H1 (cell line): ENCODE results near the gene ZNF555. TPM values are rescaled to one million over a fixed set of nuclear protein-coding genes. Genes with fewer than 3 reads are reported as not detected.

Source experiments
- CTCF ChIA-PET: fragments of 300-600 bp; sonication (Branson Sonifier 250); formaldehyde crosslinking; loops from one replicate; lab custom pipeline; 2021; ENCODE audit not compliant: partially characterized antibody; lab: Charles Lee
- POLR2A ChIA-PET: fragments of 300-600 bp; sonication (Branson Sonifier 250); formaldehyde crosslinking; loops from one replicate; lab custom pipeline; 2021; ENCODE audit warnings: inconsistent platforms; ENCODE audit not compliant: partially characterized antibody; lab: Charles Lee
- DNase-seq, 2 experiments: peaks; one replicate each; pipeline versions ENCODE4 v3.0.0 to v3.0.0-alpha.2; 2010 to 2022; ENCODE audit warnings: low spot score in 2 of 2, low read depth in 1 of 2, mixed read lengths in 1 of 2
- FAIRE-seq: peaks from 2 replicates; lab custom pipeline; 2011; peaks lifted over from hg19 to GRCh38; lab: Jason Lieb, UNC
- H2AFZ ChIP-seq: 2 replicates; pipeline ENCODE4 v1.8.1; 2012; ENCODE audit warnings: low read length, inconsistent platforms
- H2AK5ac ChIP-seq: 2 replicates; pipeline ENCODE4 v1.6.1; 2013; ENCODE audit warnings: low read depth, low read length
- H2BK120ac ChIP-seq: replicated peaks from 2 replicates; pipeline ENCODE3; 2013; ENCODE audit warnings: low read depth, low read length, inconsistent platforms
- H2BK12ac ChIP-seq: 2 replicates; pipeline ENCODE4 v1.6.1; 2013; ENCODE audit warnings: low read depth, low read length
- H2BK15ac ChIP-seq: 2 replicates; pipeline ENCODE4 v1.6.1; 2013; ENCODE audit warnings: low read length
- H2BK20ac ChIP-seq: 2 replicates; pipeline ENCODE4 v1.6.1; 2013; ENCODE audit warnings: low read length
- H2BK5ac ChIP-seq: 2 replicates; pipeline ENCODE4 v1.6.1; 2013; ENCODE audit warnings: low read depth, low read length
- H3K14ac ChIP-seq: 2 replicates; pipeline ENCODE4 v1.6.1; 2013; ENCODE audit warnings: inconsistent platforms; ENCODE audit not compliant: insufficient read length
- H3K18ac ChIP-seq: 2 replicates; pipeline ENCODE4 v1.6.1; 2013; ENCODE audit warnings: low read length; ENCODE audit errors: extremely low read depth
- H3K23ac ChIP-seq: 2 replicates; pipeline ENCODE4 v1.6.1; 2013; ENCODE audit warnings: inconsistent platforms; ENCODE audit not compliant: insufficient read length
- H3K23me2 ChIP-seq: 2 replicates; pipeline ENCODE4 v1.6.1; 2013; ENCODE audit warnings: low read depth, low read length
- H3K27ac ChIP-seq: 2 replicates; pipeline ENCODE4 v1.6.1; 2011; ENCODE audit warnings: low read depth, low read length, inconsistent platforms
- H3K27me3 ChIP-seq, 4 experiments: replicated peaks in 1 of 4; 1 replicate in 1 of 4; 2 replicates in 3 of 4; pipeline versions ENCODE4 v1.6.1 to v1.8.1; 2011 to 2013; ENCODE audit warnings: low read length in 3 of 4, mild to moderate bottlenecking in 3 of 4, inconsistent platforms in 2 of 4, mixed read lengths in 2 of 4, moderate library complexity in 1 of 4; ENCODE audit not compliant: control insufficient read depth in 3 of 4, insufficient read depth in 3 of 4; ENCODE audit errors: extremely low read depth in 1 of 4
- H3K36me3 ChIP-seq, 4 experiments: 2 replicates each; pipeline versions ENCODE4 v1.6.1 to v1.8.1; 2011 to 2013; ENCODE audit warnings: mild to moderate bottlenecking in 4 of 4, low read length in 3 of 4, moderate library complexity in 2 of 4, control low read depth in 1 of 4, inconsistent platforms in 1 of 4; ENCODE audit not compliant: insufficient read depth in 4 of 4, control insufficient read depth in 2 of 4
- H3K4ac ChIP-seq: replicated peaks from 2 replicates; pipeline ENCODE3; 2013; ENCODE audit warnings: low read length, low read depth, mixed read lengths, inconsistent platforms; ENCODE audit not compliant: insufficient read length
- H3K4me1 ChIP-seq, 4 experiments: replicated peaks in 1 of 4; 1 replicate in 1 of 4; 2 replicates in 3 of 4; pipeline versions ENCODE4 v1.6.1 to v1.8.1; 2011 to 2013; ENCODE audit warnings: low read length in 3 of 4, inconsistent platforms in 2 of 4, mixed read lengths in 1 of 4; ENCODE audit not compliant: insufficient read depth in 4 of 4, control insufficient read depth in 3 of 4
- H3K4me2 ChIP-seq, 2 experiments: 2 replicates each; pipeline versions ENCODE4 v1.6.1 to v1.8.1; 2011 to 2013; ENCODE audit warnings: low read depth in 2 of 2, low read length in 2 of 2, control low read depth in 1 of 2, inconsistent platforms in 1 of 2, mild to moderate bottlenecking in 1 of 2; ENCODE audit not compliant: insufficient read depth in 1 of 2
- H3K4me3 ChIP-seq, 4 experiments: fragments of 200-600, 300-600 bp in 1 of 4; sonication (generic), shearing (Covaris generic), sonication (Bioruptor Twin) in 1 of 4; 2 replicates each; pipeline versions ENCODE4 v1.5.1 to v1.8.1; 2011 to 2016; ENCODE audit warnings: low read length in 4 of 4, low read depth in 3 of 4, control low read depth in 2 of 4, inconsistent platforms in 2 of 4, mild to moderate bottlenecking in 2 of 4, mixed read lengths in 1 of 4, moderate library complexity in 1 of 4; ENCODE audit not compliant: insufficient read depth in 2 of 4; ENCODE audit errors: extremely low read depth in 1 of 4
- H3K56ac ChIP-seq: replicated peaks from 2 replicates; pipeline ENCODE3; 2013; ENCODE audit warnings: low read depth, mild to moderate bottlenecking, mixed read lengths, low read length, inconsistent platforms; ENCODE audit not compliant: insufficient read length
- H3K79me1 ChIP-seq: 2 replicates; pipeline ENCODE4 v1.6.1; 2013; ENCODE audit warnings: low read depth, low read length, control low read depth
- H3K79me2 ChIP-seq, 2 experiments: 2 replicates each; pipeline versions ENCODE4 v1.6.1 to v1.8.1; 2012 to 2013; ENCODE audit warnings: low read length in 2 of 2, mild to moderate bottlenecking in 2 of 2, inconsistent platforms in 1 of 2; ENCODE audit not compliant: insufficient read depth in 2 of 2, control insufficient read depth in 1 of 2
- H3K9ac ChIP-seq, 4 experiments: replicated peaks in 1 of 4; 1 replicate in 1 of 4; 2 replicates in 3 of 4; pipeline versions ENCODE4 v1.6.1 to v1.8.1; 2011 to 2013; ENCODE audit warnings: low read depth in 3 of 4, low read length in 3 of 4, control low read depth in 2 of 4, mild to moderate bottlenecking in 2 of 4, moderate library complexity in 2 of 4, inconsistent platforms in 1 of 4; ENCODE audit errors: extremely low read depth in 1 of 4
- H3K9me3 ChIP-seq, 2 experiments: 2 replicates each; pipeline versions ENCODE4 v1.6.1 to v1.8.1; 2012 to 2013; ENCODE audit warnings: mild to moderate bottlenecking in 2 of 2, moderate library complexity in 2 of 2, control low read depth in 1 of 2, inconsistent platforms in 1 of 2, low read depth in 1 of 2, low read length in 1 of 2, mixed read lengths in 1 of 2; ENCODE audit not compliant: insufficient read depth in 2 of 2
- H4K20me1 ChIP-seq, 2 experiments: replicated peaks in 1 of 2; 2 replicates each; pipeline versions ENCODE3 to v1.8.1; 2011 to 2013; ENCODE audit warnings: inconsistent platforms in 2 of 2, low read length in 2 of 2, mild to moderate bottlenecking in 1 of 2; ENCODE audit not compliant: insufficient read depth in 2 of 2, control insufficient read depth in 1 of 2
- H4K5ac ChIP-seq: 2 replicates; pipeline ENCODE4 v1.6.1; 2013; ENCODE audit warnings: low read length, low read depth, mixed read lengths, inconsistent platforms; ENCODE audit not compliant: insufficient read length
- H4K8ac ChIP-seq: 2 replicates; pipeline ENCODE4 v1.8.0; 2013; ENCODE audit warnings: mild to moderate bottlenecking, moderate library complexity, low read length, inconsistent platforms; ENCODE audit not compliant: insufficient read depth; ENCODE audit errors: extremely low read depth
- H4K91ac ChIP-seq: replicated peaks from 2 replicates; pipeline ENCODE3; 2013; ENCODE audit warnings: low read length, mixed read lengths, inconsistent platforms; ENCODE audit not compliant: insufficient read length
- ASH2L ChIP-seq: fragments of 200-600, 300-600 bp; sonication (generic); IDR thresholded peaks from one replicate; pipeline ENCODE4 v1.7.1; 2017; ENCODE audit warnings: low read length
- CHD1 ChIP-seq: IDR thresholded peaks from 2 replicates; pipeline ENCODE4 v1.6.1; 2012; ENCODE audit warnings: low read depth, low read length, improper control_type of control experiment
- EP300 ChIP-seq, 2 experiments: IDR thresholded peaks; 1 replicate in 1 of 2; 2 replicates in 1 of 2; pipeline ENCODE4 v1.6.1; 2011 to 2012; ENCODE audit warnings: low read depth in 2 of 2, low read length in 2 of 2, mild to moderate bottlenecking in 2 of 2, borderline replicate concordance in 1 of 2, inconsistent platforms in 1 of 2, moderate library complexity in 1 of 2
- EZH2 ChIP-seq: fragments of 200-600 bp; sonication (generic); IDR thresholded peaks from 2 replicates; pipeline ENCODE4 v1.7.1; 2012; ENCODE audit warnings: low read depth, mild to moderate bottlenecking, moderate library complexity, low read length, inconsistent platforms; ENCODE audit not compliant: severe bottlenecking
- POLR2A ChIP-seq, 2 experiments: IDR thresholded peaks; 1 replicate in 1 of 2; 2 replicates in 1 of 2; pipeline ENCODE4 v1.6.1; 2011; ENCODE audit warnings: low read depth in 2 of 2, low read length in 2 of 2, mild to moderate bottlenecking in 2 of 2; ENCODE audit errors: control extremely low read depth in 1 of 2
- RAD21 ChIP-seq, 2 experiments: IDR thresholded peaks in 1 of 2; conservative IDR thresholded peaks in 1 of 2; 2 replicates each; pipeline ENCODE4 v1.6.1; 2011; ENCODE audit warnings: low read depth in 2 of 2, low read length in 2 of 2, improper control_type of control experiment in 1 of 2, inconsistent platforms in 1 of 2, mild to moderate bottlenecking in 1 of 2, moderate library complexity in 1 of 2
- SP1 ChIP-seq: IDR thresholded peaks from 2 replicates; pipeline ENCODE4 v1.6.1; 2011; ENCODE audit warnings: low read depth, low read length
- SRF ChIP-seq: IDR thresholded peaks from 2 replicates; pipeline ENCODE4 v1.6.1; 2011; ENCODE audit warnings: mild to moderate bottlenecking, low read depth, low read length, moderate library complexity
- TAF1 ChIP-seq: IDR thresholded peaks from 2 replicates; pipeline ENCODE4 v1.6.1; 2011; ENCODE audit warnings: mild to moderate bottlenecking, low read depth, low read length
- WGBS, 2 experiments: shearing (Covaris generic) in 1 of 2; methylation state at CpG; one replicate each; pipeline versions ENCODE4 v1.1.6 to v1.1.7; 2013 to 2015; ENCODE audit warnings: low lambda C conversion rate in 2 of 2, mixed read lengths in 2 of 2, inconsistent platforms in 1 of 2, low coverage in 1 of 2, missing lambda C conversion rate in 1 of 2; ENCODE audit not compliant: insufficient replicate concordance in 2 of 2, insufficient coverage in 1 of 2, insufficient read length in 1 of 2; ENCODE audit errors: extremely low coverage in 1 of 2, missing lambda C conversion rate in 1 of 2; 5-methylcytosine and 5-hydroxymethylcytosine counted together
- polyA plus RNA-seq, 7 experiments: library from polyadenylated mRNA; depleted of rRNA in 3 of 7; stranded (reverse) in 5 of 7; unstranded in 2 of 7; fragments of >200 nt in 5 of 7; fragments of 200-250 nt in 2 of 7; gene quantifications; 1 replicate in 5 of 7; 2 replicates in 1 of 7; 4 replicates in 1 of 7; pipeline versions ENCODE4 v1.2.1 to v1.2.3, GENCODE V29; 2011 to 2013; ENCODE audit warnings: missing spikeins in 2 of 7, mixed read lengths in 2 of 7
- total RNA-seq: library from RNA; stranded (reverse); fragmentation: NEBNext Ultra II Directional; extraction: Animal tissue kit (Norgen Biotek cat#: 25700); gene quantifications from 2 replicates; pipeline ENCODE4 v1.2.1, GENCODE V29; 2021
- TF ChIP-seq, protein P1 (sequence below): IDR thresholded peaks from 2 replicates; pipeline ENCODE4 v1.6.1; 2012; ENCODE audit warnings: inconsistent platforms

Gene ZNF555
- total and polyA plus RNA-seq, 2 of the 8 experiments (the other 6 are each of a cell fraction or from before 2014, with no cell fraction given), result 1.6 to 5.7 TPM

DNA sequence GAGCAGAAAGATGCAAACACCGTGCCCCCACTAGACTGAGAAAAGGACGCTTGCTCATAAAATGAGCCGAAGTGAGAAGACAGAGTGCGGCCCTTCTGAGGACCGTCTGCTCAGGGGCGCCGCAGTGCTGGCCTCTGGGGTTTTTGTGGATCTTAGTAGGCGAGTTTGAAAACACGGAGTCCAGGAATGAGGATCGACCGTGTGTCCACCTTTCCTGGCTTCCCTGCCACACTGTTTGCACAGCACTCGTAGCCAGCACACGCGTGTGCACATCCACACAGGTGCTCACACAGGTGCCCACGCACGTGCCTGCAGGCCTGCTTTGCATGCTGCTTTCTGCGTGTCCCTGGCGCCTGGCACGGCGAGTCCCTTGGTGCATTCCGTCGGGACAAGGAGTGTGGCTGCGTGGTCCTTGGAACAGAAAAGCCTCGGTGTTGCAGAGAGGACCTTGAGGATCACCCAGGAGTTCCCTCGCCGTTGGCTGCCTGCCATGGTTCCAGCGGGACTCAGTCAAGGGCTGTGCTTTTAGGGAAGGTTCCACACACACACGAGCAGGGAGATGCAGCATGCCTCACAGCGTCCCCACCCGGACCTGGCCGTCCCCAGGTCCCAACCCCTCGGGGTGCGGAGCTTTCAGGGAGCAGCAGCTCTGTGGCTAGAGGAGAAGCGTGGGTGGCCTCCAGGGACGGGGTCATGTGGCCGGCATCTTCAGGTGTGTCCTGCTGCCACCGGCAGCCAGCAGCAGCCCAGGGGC, 31.7 kb upstream of the ZNF555 start:
- no peak overlapping the region for H2AK5ac ChIP-seq
- H2BK120ac ChIP-seq, result no peak overlapping the region
- no peaks in the 10 kb centered on the region for H3K79me2 ChIP-seq
- H3K27me3 ChIP-seq, result no peaks in the 10 kb centered on the region
- no peak overlapping the region for H4K5ac ChIP-seq
- TF ChIP-seq EZH2, result no peak
- no peak for TF ChIP-seq RAD21 (IDR thresholded peaks at IDR 0.05 in 1 of 2, conservative IDR thresholded peaks at IDR 0.05 in 1 of 2; ENCODE audit: low read depth in 2 of 2, low read length in 2 of 2)
- no peak for TF ChIP-seq CHD1
- no peak for TF ChIP-seq POLR2A (IDR thresholded peaks at IDR 0.05; ENCODE audit: control extremely low read depth in 1 of 2, low read depth in 2 of 2, low read length in 2 of 2)
- no peak for TF ChIP-seq ASH2L
- TF ChIP-seq EP300 (IDR thresholded peaks at IDR 0.05; ENCODE audit: borderline replicate concordance in 1 of 2, low read depth in 2 of 2, low read length in 2 of 2), result no peak
- no peak for TF ChIP-seq SP1
- TF ChIP-seq, protein P1, sequence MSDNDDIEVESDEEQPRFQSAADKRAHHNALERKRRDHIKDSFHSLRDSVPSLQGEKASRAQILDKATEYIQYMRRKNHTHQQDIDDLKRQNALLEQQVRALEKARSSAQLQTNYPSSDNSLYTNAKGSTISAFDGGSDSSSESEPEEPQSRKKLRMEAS, result no peak
- TF ChIP-seq SRF, result no peak
- TF ChIP-seq TAF1, result no peak
- no peak overlapping the region for H3K4me3 ChIP-seq
- H3K56ac ChIP-seq, result no peak overlapping the region
- H3K4ac ChIP-seq, result no peak overlapping the region
- no peak overlapping the region for H3K9ac ChIP-seq
- no peaks in the 10 kb centered on the region for H3K79me1 ChIP-seq
- H3K4me1 ChIP-seq, result no peaks in the 10 kb centered on the region
- H3K9me3 ChIP-seq, result no peaks in the 10 kb centered on the region
- H3K27ac ChIP-seq, result no peak overlapping the region
- H3K18ac ChIP-seq, result no peak overlapping the region
- no peak overlapping the region for H4K91ac ChIP-seq
- H4K8ac ChIP-seq, result no peak overlapping the region; the same call in 1 of the 2 replicates
- H2BK12ac ChIP-seq, result no peak overlapping the region
- no peak overlapping the region for H2BK5ac ChIP-seq
- no peaks in the 10 kb centered on the region for H3K23me2 ChIP-seq
- WGBS, 2 experiments, result 89% methylated on average over 30 of the region's 37 CpGs; no CpG with 5 or more reads in 1 of the 2 experiments
- DNase-seq, result no peak
- no peak overlapping the region for H3K23ac ChIP-seq
- no peak overlapping the region for H2AFZ ChIP-seq
- no peak overlapping the region for H2BK15ac ChIP-seq
- peaks cover 18 to 83% (median 62%) of the 10 kb centered on the region in 4 experiments; a peak in 7 of 8 replicates for H3K36me3 ChIP-seq
- H3K4me2 ChIP-seq, result no peak overlapping the region
- H2BK20ac ChIP-seq, result no peak overlapping the region
- CTCF ChIA-PET, result interaction anchor here (0.6 to 1.2 kb wide), 2 partner anchors 138 to 335 kb away, joined by 4 read pairs; no protein-coding TSS in a partner anchor
- POLR2A ChIA-PET, result interaction anchor here (1.3 to 1.6 kb wide), 2 partner anchors 10 to 28 kb away, joined by 3 to 6 read pairs; no protein-coding TSS in a partner anchor
- peaks cover 7 to 20% of the 10 kb centered on the region in 2 experiments for H4K20me1 ChIP-seq
- FAIRE-seq, result no peak
- H3K14ac ChIP-seq, result no peak overlapping the region
